ENCODE results near the gene ADCYAP1R1. TPM values are rescaled to one million over a fixed set of nuclear protein-coding genes. Genes with fewer than 3 reads are reported as not detected.

Gene ADCYAP1R1
- polyA plus RNA-seq (8.6 and 13.5 TPM in 2 replicates), polyA minus RNA-seq (17.3 and 18.6 TPM in 2 replicates)

DNA sequence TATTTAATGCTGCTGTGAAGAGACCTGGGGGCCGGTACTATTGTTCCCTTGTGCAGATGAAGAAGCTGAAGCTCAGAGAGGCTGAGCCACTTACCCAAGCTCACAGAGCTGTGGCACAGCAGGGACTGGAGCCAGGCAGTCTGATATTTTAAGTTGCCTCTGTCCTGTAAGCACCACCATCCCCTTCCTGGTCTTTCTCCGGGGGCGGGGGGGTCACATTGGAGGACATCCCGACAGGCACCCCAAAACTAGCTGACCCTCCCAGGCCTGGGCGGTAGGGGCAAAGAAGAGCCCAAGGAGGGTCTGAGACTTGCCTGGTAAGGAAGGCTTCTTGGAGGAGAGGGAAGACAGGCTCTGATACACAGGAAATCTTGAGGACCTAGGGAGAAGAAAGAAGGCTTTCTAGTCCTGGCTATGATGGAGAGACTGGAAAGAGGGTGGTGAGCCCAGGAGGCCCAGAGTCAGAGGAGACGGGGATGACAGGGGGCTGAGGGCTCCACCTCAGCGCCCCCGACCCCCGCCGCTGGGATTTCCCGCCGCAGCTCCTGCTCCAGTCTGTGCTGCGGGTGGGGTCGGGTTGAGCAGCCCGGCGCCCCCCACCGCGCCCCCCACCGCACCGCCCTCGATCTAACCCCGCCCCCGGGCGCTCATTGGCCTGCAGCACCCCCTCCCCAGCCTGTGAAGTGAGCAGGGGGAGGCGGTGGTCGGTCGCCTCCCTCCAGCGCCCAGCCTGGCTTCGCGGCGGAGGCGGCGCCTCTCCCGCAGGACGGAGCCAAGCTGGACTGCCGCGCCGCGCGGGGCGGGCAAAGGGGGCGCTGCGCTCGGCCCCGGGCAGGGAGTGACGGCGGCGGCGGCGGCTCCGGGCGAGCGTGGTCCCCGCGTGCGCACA lies at the start of gene ADCYAP1R1:
Gene ADCYAP1R1 (plus strand): TSS at position 711 of the 889 bp plus-strand sequence. CDS start 10,957 bp downstream, outside the sequence.
- no peaks in the 10 kb centered on the region for H3K9me3 ChIP-seq (ENCODE audit: low read length)
- peaks cover 16% of the 10 kb centered on the region for H3K27me3 ChIP-seq (ENCODE audit: insufficient read depth, low read depth, low read length)
- TF ChIP-seq POLR2AphosphoS5 (IDR thresholded peaks at IDR 0.05) = peak; percentile 36
- no peak for TF ChIP-seq MXI1 (conservative IDR thresholded peaks at IDR 0.05; ENCODE audit: poor library complexity, severe bottlenecking)
- peak; percentile 64 for TF ChIP-seq CTCF (IDR thresholded peaks at IDR 0.05; ENCODE audit: poor library complexity, severe bottlenecking)
- H3K79me2 ChIP-seq (replicated peaks; ENCODE audit: insufficient read depth, low read length) = no peaks in the 10 kb centered on the region
- no peaks in the 10 kb centered on the region for H4K20me1 ChIP-seq (ENCODE audit: insufficient read depth)
- peak within 1 kb of the TSS; percentile 14 for H2AFZ ChIP-seq (ENCODE audit: low read depth, low read length)
- H3K4me2 ChIP-seq (ENCODE audit: low read length) = peak within 1 kb of the TSS; percentile 68
- no peaks in the 10 kb centered on the region for H3K36me3 ChIP-seq (ENCODE audit: insufficient read depth, low read length)
- no peaks in the 10 kb centered on the region for H3K9me2 ChIP-seq (ENCODE audit: insufficient read depth, low read length)
- H3K27ac ChIP-seq (ENCODE audit: low read length) = peak within 1 kb of the TSS; percentile 15
- H3K9ac ChIP-seq (ENCODE audit: low read length) = peak within 1 kb of the TSS; percentile 74
- H3K4me3 ChIP-seq (ENCODE audit: low read length) = peak within 1 kb of the TSS; percentile 95
- peaks cover 5% of the 10 kb centered on the region for H3F3A ChIP-seq (ENCODE audit: insufficient read depth, low read length, poor library complexity, severe bottlenecking)

GRCh38 chr7:31003097-31003496 lies 49.0 kb upstream of the ADCYAP1R1 start:
- no peaks in the 10 kb centered on the region for H4K20me1 ChIP-seq (ENCODE audit: insufficient read depth)
- H3K36me3 ChIP-seq (ENCODE audit: insufficient read depth, low read length) = no peaks in the 10 kb centered on the region
- no peak overlapping the region for H2AFZ ChIP-seq (ENCODE audit: low read depth, low read length)
- no peak overlapping the region for H3K4me2 ChIP-seq (ENCODE audit: low read length)
- no peaks in the 10 kb centered on the region for H3F3A ChIP-seq (ENCODE audit: insufficient read depth, low read length, poor library complexity, severe bottlenecking)
- TF ChIP-seq RAD21 (conservative IDR thresholded peaks at IDR 0.05) (no peak), POLR2AphosphoS5 (IDR thresholded peaks at IDR 0.05) (no peak), CTCF (IDR thresholded peaks at IDR 0.05; ENCODE audit: poor library complexity, severe bottlenecking) (no peak), TAF1 (IDR thresholded peaks at IDR 0.05; ENCODE audit: low read depth) (no peak), EZH2 (IDR thresholded peaks at IDR 0.05; ENCODE audit: borderline replicate concordance, insufficient read depth, low read length, poor library complexity, severe bottlenecking) (no peak), SMC3 (conservative IDR thresholded peaks at IDR 0.05; ENCODE audit: poor library complexity) (no peak), EP300 (conservative IDR thresholded peaks at IDR 0.05; ENCODE audit: poor library complexity, severe bottlenecking) (no peak), MXI1 (conservative IDR thresholded peaks at IDR 0.05; ENCODE audit: poor library complexity, severe bottlenecking) (no peak)
- TF ChIP-seq, protein P1, sequence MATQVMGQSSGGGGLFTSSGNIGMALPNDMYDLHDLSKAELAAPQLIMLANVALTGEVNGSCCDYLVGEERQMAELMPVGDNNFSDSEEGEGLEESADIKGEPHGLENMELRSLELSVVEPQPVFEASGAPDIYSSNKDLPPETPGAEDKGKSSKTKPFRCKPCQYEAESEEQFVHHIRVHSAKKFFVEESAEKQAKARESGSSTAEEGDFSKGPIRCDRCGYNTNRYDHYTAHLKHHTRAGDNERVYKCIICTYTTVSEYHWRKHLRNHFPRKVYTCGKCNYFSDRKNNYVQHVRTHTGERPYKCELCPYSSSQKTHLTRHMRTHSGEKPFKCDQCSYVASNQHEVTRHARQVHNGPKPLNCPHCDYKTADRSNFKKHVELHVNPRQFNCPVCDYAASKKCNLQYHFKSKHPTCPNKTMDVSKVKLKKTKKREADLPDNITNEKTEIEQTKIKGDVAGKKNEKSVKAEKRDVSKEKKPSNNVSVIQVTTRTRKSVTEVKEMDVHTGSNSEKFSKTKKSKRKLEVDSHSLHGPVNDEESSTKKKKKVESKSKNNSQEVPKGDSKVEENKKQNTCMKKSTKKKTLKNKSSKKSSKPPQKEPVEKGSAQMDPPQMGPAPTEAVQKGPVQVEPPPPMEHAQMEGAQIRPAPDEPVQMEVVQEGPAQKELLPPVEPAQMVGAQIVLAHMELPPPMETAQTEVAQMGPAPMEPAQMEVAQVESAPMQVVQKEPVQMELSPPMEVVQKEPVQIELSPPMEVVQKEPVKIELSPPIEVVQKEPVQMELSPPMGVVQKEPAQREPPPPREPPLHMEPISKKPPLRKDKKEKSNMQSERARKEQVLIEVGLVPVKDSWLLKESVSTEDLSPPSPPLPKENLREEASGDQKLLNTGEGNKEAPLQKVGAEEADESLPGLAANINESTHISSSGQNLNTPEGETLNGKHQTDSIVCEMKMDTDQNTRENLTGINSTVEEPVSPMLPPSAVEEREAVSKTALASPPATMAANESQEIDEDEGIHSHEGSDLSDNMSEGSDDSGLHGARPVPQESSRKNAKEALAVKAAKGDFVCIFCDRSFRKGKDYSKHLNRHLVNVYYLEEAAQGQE (IDR thresholded peaks at IDR 0.05; ENCODE audit: borderline replicate concordance) = no peak
- no peaks in the 10 kb centered on the region for H3K9me2 ChIP-seq (ENCODE audit: insufficient read depth, low read length)
- no peaks in the 10 kb centered on the region for H3K9me3 ChIP-seq (ENCODE audit: low read length)
- H3K9ac ChIP-seq (ENCODE audit: low read length) = no peak overlapping the region
- H3K27ac ChIP-seq (ENCODE audit: low read length) = no peak overlapping the region
- H3K79me2 ChIP-seq (replicated peaks; ENCODE audit: insufficient read depth, low read length) = no peaks in the 10 kb centered on the region
- H3K4me3 ChIP-seq (ENCODE audit: low read length) = no peak overlapping the region
- no peaks in the 10 kb centered on the region for H3K27me3 ChIP-seq (ENCODE audit: insufficient read depth, low read depth, low read length)

All from neural cell (in vitro differentiated cells).